GM19238 (cell line): ENCODE measurements around the gene THRSP.
"Not testable (repeated sequence)": the region's sequence is repeated elsewhere in the genome, so short reads cannot be mapped to it uniquely, and the experiment has no call there.

Source experiments
- DNase-seq: peaks from one replicate; pipeline ENCODE4 v3.0.0; 2011; ENCODE audit warnings: low spot score; ENCODE audit not compliant: insufficient read length

THRSP gene

GRCh38 chr11:78038697-78039313 is 24.9 kb upstream of the THRSP start:
- no peak for DNase-seq

- DNase-seq: no peak
These were observed 24.2 kb upstream of the THRSP start for GRCh38 chr11:78039391-78039918.

GRCh38 chr11:78039919-78040671 is 23.6 kb upstream of the THRSP start:
- DNase-seq: peak; percentile 44

DNA sequence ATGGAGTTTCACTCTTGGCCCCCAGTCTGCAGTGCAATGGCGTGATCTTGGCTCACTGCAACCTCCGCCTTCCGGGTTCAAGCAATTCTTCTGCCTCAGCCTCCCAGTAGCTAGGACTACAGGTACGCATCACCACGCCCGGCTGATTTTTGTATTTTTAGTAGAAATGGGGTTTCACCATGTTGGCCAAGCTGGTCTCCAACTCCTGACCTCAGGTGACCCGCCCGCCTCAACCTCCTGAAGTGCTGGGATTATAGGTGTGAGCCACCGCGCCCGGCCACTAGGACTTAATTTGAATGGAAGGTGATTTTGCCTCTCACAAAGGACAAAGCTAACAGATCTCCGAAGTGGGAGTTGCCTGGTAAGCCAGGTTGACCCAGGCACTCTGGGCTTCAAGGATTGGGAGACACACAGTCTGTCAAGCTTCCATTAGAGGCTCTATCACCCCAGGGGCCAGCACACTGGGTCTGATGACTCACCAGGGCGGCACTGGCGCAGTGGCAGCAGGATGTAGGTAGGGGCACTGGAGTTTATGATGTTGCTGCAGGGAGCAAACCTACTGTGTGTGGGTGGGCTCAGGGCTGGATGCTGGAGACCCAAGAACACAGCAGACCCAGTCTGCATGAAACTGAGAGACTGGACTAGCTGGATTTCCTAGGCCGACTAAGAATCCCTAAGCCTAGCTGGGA is 22.8 kb upstream of the THRSP start:
- DNase-seq: no peak

DNA sequence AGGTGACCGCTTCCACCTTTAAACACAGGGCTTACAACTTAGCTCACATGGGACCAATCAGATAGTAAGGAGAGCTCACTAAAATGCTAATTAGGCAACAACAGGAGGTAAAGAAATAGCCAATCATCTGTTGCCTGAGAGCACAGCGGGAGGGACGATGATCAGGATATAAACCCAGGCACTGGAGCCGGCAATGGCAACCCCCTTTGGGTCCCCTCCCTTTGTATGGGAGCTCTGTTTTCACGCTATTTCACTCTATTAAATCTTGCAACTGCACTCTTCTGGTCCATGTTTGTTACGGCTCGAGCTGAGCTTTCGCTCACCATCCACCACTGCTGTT is 22.3 kb upstream of the THRSP start:
- DNase-seq: not testable (repeated sequence)

DNA sequence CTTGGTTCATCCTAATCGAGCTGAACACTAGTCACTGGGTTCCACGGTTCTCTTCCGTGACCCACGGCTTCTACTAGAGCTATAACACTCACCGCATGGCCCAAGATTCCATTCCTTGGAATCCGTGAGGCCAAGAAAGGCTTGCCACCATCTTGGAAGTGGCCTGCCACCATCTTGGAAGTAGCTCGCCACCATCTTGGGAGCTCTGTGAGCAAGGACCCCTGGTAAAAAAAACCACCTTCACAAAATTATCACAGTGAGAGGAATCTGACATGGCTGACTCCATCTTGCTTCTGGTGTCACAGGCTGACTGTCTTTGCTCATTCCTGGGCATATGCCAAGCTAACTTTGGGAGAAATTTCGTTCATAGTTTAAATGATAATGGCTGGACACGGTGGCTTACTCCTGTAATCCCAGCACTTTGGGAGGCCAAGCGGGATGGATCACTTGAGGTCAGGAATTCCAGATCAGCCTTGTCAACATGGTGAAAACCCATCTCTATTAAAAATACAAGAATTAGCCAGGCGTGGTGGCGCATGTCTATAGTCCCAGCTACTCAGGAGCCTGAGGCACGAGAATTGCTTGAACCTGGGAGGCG is 21.7 kb upstream of the THRSP start:
- no peak for DNase-seq

DNA sequence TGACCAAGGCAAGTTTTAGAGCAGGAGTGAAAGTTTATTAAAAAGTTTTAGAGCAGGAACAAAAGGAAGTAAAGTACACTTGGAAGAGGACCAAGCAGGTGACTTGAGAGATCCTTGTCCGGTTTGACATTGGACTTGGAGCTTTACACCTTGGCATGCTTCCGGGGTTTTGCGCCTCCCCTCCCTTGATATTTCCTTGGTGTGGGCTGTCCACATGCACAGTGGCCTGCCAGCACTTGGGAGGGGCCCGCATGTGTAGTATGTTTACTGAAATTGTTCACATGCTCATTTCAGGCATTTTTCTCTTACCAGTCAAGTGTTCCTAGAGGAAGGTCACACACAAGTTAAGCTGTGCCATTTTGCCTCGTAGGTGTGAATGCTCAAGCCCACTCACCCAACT is 19.0 kb upstream of the THRSP start:
- no peak for DNase-seq

DNA sequence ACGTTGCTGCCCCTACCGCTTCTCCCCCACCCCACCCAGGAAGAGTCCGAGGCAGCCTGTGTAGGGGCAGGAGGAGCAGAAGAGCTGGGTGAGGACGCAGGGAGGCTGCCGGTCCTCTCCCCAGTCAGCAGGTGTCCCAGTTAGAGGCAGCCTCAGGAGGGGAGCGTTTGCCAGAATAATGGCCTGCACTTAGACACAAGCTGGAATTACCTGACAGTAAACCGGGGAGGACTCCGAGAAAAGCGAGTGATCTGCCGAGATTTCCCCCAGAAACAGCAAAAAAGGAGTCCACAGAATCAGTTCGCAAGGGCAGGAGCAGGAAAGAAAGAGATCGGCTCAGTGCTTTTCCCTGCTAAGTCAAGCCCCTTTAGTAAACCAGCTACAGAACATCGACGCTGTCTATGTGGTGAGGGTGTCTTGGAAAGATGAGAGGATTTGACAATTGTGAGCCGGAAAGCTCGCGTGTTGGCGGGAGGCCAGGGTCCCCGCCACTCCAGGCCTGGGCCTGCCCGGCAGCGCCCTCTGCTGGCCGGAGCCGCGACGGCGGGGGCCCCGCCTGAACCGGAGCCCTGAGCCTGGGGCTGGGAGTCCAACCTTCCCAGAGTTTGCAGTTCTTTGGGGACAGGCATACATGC is 17.7 kb upstream of the THRSP start:
- DNase-seq: peak; percentile 80

DNA sequence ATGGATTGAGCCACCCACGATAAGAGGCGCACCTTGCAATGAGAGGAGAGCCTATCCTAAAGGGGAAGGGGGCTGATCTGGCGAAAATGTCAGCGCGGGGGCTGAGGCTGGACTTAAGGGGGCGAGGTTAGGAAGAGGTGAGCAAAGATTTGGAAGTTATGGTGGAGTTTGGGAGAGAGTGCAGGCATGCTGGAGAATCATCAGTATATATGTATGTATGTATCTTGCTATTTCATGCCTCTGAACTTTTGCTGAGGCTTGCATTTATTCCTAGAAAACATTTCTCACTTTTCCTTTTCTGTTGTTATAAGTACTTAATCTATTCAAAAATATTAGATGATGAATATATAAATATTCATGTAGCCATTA is 17.2 kb upstream of the THRSP start:
- DNase-seq: no peak

DNA sequence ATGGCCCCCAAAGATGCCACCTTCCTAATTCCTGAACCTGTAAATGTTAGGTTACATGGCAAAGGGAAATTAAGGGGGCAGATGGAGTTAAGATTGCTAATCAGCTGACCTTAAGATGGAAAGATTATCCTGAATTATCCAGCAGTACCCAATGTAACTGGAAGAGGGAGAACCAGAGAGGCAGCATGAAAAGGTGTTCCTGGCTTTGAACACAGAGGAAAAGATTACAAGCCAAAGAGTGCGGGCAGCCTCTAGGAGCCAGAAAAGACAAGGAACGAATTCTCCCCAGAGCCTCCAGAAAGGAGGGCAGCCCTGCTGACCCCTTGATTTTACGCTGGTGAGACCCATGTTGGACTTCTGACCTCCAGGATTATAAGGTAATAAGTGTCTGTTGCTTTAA is 15.1 kb upstream of the THRSP start:
- no peak for DNase-seq

GRCh38 chr11:78049348-78049747 is 14.3 kb upstream of the THRSP start:
- DNase-seq: no peak

GRCh38 chr11:78050964-78051831 is 12.5 kb upstream of the THRSP start:
- no peak for DNase-seq

GRCh38 chr11:78054971-78055370 is 8.7 kb upstream of the THRSP start:
- DNase-seq: no peak

- DNase-seq: no peak
These were observed 7.6 kb upstream of the THRSP start for GRCh38 chr11:78056093-78056492.

GRCh38 chr11:78057462-78058055 is 6.1 kb upstream of the THRSP start:
- DNase-seq: no peak

GRCh38 chr11:78059749-78060328 is 3.8 kb upstream of the THRSP start:
- DNase-seq: not testable (repeated sequence)

GRCh38 chr11:78060533-78060932 is 3.1 kb upstream of the THRSP start:
- DNase-seq: no peak

DNA sequence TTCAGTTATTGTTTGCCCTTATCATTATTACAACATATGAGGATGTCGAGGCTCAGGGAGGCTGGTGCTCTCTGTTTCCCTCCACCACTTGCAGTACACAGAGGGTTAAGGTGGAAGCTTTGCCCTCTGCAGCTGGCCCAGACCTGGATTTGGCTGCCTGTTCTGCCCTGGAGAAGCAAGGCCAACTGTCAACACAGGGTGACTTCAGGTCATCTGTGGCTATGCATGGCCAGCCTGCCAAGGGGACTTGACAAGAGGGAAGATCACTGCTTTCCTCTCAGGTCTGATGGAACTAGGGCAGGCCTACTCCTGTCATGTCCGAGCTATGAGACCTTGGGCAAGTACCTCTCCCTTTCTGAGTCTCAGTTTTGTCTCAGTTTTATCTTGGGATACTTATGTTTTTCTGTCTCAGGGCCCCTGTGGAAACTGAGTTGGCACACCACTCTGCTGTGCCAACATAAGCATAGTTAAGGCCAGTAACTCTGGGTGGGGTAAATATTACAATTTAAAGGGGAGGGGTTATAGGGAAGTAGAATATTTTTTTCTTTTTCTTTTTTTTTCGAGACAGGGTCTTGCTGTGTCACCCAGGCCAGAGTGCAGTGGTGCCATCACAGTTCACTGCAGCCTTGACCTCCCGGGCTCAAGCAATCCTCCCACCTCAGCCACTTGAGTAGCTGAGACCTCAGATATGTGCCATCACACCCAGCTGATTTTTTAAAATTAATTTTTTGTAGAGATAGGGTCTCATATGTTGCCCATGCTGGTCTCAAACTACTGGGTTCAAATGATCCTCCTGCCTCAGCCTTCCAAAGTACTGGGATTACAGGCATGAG is 2.4 kb upstream of the THRSP start:
- no peak for DNase-seq

GRCh38 chr11:78061921-78062311 is 1.7 kb upstream of the THRSP start:
- no peak for DNase-seq
